ENCODE results near the gene NDUFA12.

DNA sequence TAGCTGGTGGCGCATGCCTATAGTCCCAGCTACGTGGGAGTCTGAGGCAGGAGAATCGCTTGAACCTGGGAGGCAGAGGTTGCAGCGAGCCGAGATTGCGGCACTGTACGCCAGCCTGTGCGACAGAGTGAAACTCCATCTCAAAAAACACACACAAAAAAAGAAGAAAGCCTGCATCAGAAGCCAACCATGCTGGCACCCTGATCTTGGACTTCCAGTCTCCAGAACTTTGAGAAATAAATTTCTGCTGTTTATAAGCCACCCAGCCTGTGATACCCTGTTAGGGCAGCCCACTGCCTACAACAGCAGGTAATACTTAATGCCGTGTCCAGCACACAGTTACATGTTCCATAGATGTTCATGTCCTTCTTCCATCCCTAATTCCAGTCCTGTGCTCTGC, 62.7 kb downstream of the NDUFA12 start:
- TF ChIP-seq, protein P1, sequence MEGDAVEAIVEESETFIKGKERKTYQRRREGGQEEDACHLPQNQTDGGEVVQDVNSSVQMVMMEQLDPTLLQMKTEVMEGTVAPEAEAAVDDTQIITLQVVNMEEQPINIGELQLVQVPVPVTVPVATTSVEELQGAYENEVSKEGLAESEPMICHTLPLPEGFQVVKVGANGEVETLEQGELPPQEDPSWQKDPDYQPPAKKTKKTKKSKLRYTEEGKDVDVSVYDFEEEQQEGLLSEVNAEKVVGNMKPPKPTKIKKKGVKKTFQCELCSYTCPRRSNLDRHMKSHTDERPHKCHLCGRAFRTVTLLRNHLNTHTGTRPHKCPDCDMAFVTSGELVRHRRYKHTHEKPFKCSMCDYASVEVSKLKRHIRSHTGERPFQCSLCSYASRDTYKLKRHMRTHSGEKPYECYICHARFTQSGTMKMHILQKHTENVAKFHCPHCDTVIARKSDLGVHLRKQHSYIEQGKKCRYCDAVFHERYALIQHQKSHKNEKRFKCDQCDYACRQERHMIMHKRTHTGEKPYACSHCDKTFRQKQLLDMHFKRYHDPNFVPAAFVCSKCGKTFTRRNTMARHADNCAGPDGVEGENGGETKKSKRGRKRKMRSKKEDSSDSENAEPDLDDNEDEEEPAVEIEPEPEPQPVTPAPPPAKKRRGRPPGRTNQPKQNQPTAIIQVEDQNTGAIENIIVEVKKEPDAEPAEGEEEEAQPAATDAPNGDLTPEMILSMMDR (IDR thresholded peaks at IDR 0.05 in 8 of 11, conservative IDR thresholded peaks at IDR 0.05 in 3 of 11): no peak
- TF ChIP-seq POLR2A (IDR thresholded peaks at IDR 0.05): no peak

All from spleen (tissue), 7 donors.